ENCODE measurements around the gene TMCO4.
"Not testable (repeated sequence)": the region's sequence is repeated elsewhere in the genome, so short reads cannot be mapped to it uniquely, and the experiment has no call there.

Gene TMCO4

DNA sequence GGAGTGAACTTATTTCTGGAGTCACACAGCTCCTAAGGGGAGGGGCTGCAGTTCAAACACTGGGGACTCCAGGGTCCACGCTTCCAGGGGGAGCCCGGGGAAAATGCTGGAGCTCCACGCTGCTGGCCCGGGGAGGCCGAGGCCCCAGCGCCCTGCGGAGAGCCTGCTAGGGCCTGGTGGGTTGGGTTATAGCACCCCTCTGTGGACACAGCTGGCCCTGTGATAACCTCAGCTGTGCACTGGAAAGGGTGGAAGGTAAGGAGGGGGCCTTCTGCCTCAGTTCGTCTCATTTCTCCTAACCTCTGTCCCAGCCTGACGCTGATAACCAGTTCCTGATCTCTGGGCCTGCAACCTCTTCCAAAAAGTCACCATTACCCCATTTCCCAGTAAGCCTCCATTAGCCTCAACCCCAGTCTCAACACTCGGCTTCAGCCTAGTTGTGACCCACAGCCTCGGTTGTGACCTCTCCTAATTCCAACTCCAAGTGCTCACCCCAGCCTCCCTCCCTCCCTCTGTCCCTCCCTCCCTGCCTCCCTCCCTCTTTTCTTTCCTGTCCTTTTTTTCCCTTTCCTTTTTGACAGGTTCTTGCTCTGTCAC, 148.5 kb downstream of the TMCO4 start:
- DNase-seq: no peak

DNA sequence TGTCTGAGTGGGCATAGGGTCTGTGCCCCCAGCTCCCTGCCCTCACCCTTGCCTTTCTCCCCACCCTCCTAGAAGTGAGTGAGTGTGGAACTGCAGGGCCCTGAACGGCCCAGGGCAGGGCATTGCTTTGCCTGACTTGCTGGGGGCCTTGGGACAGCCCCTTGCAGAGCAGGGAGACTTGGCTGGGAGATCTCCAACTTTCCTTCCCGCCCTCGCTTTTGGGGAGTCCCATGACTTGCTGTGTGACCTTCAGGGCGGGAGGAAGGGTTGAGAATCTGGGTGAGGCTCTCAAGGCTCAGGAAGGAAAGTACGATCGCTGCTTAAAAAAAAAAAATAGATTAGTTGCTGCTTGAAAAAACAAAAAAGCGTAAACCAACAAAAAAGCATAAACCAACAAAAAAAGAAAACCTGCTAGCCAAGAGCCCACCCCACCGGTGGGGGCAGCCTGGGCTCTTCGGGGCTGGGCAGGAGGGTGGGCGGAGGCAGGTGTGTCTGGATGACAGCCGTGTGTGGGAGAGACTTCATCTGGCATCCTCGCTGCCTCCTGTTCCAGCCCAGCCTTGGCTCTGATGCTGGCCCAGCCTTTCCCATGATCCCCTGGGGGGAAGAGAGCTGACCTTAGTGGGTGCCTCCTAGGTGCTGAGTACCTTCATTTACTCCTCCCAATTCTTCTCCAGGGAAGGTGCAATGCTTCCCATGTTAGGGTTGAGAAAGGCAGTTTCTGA, 149.1 kb downstream of the TMCO4 start:
- no peak for DNase-seq

DNA sequence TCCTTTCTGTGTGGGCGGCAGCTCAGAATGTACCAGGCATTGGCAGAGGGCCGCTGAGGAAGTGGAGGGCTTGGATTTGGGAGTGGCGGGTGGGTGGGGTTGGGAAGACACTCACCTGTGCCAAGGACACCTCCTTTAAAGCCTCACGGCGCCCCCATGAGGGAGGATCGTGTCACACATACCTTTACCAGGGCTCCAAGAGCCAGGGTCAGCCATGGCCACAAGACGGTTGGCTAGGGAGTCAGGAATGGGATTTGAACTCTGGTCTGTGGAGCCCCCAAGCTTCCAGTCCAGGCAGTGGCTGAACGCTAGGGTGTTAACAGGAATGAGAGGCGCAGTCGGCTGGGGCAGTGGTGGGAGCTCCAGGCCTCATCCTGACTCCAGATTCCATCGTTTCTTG, 151.0 kb downstream of the TMCO4 start:
- no peak for DNase-seq

DNA sequence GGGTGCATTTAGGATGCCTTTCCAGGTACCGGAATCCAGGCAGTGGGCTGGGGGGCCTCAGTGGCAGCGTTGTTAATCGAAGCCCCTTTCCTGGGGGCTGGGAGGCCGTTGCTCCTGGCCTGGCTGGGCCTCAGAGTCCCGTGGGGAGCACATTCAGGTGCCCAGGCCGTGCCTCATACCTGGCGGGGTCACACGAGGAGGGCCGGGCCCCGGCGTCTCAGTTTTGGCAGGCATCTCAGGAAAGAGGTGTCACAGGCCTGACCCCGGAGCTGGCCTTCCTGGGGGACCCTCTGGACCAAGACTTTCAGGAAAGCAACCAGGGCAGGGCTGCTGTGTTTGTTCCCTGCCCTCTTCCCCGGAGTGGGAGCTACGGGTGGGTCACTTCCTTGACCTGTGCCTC, 151.5 kb downstream of the TMCO4 start:
- DNase-seq: no peak

DNA sequence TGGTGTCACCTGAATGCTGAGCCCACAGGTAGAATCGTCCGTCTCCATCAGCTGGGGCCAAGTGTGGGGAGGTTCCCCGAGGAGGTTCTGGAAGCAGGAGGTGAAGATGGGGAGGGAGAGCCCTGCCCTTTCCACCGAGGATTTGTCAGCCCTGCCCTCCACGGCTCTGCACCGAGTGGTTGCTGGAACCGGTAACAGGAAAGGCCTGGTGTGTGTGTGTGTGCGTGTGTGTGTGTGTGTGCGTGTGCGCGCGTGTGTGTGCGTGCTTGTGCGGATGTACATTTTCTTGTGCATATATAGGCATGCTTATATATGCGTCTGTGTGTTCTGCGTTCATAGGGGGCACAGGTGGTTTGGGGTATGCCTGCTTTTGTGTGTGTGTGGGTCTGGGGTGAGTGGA, 152.1 kb downstream of the TMCO4 start:
- no peak for DNase-seq

DNA sequence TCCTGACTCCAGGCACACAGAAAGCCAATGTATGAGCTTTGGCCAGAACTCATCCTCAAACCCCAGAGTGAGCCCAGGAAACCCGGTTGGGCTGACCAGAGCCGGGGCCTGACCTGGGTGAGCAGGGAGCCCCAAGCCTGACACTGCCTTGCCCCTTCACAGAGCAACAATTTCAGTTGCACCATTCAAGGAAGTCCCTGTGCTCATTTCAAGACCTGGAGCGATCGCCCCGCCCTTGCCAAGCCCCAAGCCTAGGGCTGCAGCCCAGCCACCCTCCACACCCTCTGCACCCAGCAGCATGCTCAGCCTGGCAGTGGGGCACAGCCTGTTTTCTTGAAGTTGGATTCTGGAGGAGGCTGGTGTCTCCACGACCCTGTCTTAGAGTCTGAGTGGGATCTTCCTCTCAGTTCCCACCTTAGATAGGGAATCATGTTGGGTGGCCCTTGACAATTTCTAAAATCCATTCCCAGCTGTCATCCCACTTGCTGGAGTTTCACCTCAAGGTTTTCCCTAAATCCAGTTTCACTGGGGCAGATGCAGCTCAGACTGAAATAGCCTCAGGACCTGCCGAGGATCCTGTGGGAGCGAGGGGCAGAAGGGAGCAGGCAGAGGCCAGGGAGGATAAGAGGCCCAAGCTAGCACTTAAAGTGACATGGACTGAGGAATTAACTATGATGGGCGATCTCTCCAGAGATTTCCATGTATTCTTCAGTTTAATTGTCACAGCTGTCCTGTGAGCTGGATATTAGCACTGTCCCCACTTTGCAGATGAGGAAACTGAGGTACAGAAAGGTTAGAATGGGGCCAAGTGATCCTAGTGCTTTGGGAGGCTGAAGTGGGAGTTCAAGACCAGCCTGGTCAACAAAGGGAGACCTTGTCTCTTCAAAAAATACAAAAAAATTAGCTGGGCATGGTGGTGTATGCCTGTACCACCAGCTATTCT, 153.1 kb downstream of the TMCO4 start:
- DNase-seq: no peak

DNA sequence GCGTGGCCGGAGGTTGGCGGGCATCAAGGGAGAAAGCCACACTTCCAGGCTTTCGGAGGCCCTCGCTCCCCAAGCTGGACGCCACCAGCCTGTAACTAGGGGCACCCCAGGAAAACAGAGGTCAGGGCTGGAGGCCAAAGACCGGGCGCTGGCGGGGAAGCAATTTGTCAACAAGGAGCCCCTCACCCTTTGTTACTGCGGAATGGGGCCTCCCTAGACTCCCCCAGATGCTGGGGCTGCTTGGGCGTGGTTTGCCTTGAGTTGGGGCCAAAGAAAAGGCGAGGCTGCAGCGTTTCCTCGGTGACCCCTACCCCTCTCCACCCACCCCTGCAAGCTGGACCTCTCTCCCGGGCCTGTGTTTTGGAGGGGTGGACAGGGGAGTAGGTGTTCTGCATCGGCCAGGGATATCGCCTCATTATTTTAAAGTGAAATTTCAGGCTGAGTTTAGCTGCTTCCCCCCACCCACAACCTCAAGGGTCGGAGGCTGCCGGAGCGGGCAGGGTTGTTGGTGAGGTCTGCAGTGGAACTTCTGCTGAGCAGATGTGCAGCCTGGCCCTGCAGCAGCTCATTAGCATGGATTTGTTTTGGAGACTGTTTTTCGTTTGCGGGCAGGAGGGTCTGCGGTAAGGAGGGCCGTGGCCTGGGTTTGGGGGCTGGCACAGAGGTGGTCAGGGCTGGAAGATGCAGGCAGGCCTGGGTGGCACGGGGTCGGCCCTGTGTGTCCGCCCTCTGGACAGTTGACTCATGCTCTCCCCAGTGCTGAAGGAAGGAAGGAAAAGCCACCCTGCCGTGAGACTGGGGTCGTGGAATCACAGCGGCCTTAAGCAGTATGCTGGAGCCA, 154.1 kb downstream of the TMCO4 start:
- DNase-seq: no peak

DNA sequence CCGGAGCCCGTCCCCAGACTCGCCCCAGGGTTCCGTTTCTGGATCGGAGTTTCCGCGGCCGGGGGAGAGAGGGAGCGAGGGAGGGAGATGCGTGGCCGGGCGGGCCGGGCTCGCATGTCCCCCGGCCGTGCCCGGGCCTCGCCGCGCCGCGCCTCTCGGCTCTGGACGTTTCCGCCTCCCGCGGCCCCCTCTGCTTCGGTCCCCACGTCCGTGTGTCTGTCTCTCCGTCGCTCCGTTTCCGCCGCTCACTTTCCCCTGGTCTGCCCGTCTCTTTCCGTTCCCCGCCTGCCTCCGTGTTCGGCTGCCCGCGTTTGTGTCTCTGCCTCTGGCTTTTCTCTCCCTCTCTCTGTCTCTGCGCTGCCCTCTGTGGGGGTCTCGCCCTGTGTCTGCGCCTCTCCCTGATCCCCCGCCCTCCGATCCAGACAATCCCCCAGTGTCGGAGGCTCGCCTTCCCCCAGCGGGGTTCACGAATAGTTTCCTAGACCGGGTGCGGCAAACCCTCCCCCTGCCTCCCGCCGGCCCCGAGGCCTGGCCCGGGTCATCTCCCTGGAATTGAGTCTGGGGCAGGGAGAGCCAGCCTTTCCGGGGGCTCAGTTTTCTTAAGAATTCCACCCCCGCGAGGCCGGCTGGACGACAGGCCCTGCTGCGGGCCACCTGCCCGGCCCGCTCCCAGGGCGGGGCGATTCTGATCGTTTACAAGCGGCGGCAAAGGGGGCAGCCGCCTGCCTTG, 154.9 kb downstream of the TMCO4 start:
- DNase-seq: no peak

DNA sequence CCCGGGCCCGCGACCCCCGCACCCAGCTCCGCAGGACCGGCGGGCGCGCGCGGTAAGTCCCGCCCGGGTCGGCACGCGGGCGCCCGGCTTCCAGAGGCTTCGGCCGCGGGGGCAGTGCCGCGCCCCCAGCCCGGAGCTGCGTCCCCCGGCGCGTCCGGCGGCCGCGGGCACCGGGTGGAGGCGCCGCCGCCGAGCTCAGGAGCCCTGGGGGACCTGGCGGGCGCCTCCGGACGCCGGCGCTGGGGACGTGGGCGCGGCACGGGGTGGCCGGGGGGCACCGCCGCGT, 155.4 kb downstream of the TMCO4 start:
- DNase-seq: no peak

DNA sequence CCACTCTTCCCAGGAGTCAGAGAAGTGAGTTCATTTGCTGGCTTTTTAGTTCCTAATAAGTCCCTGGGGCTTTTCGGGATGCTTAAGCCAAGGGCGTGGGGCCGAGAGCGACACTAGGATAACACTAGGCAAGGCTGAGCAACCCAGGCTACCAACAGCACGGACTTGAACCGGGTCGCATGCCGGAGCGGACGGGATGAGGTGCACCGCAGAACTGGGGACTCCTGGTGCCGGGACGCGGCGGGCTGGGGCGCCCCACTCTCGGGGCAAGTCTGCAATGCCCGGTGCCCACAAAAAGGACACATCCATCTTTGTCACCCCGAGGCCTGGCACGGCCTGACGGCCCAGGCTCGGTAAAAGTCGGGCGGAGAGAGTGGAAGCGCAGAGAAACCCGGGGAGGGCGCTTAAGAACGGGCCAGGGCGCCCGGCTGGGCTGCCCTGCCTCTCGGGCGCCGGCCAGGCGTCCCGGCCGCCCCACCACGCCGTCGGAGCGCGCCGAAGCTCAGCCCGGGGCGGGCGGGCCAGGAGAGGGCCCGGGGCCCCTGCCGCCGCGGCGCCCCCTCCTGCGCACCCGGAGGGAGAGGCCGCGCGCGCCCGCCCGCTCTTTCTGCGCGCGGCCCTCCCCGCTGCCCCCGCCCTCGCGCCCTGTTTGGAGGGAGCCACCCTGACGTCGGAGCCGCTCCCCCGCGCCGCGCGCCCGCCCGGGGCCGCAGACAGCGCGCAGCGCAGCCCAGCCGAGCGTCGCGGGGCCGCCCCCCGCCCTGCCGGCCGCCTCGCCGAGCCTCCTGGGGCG, 155.9 kb downstream of the TMCO4 start, which contains the start of gene NBL1:
Gene NBL1 (plus strand): TSS at position 710 of the 793 bp plus-strand sequence. CDS start 10,720 bp downstream, outside the sequence.
- no peak for DNase-seq

DNA sequence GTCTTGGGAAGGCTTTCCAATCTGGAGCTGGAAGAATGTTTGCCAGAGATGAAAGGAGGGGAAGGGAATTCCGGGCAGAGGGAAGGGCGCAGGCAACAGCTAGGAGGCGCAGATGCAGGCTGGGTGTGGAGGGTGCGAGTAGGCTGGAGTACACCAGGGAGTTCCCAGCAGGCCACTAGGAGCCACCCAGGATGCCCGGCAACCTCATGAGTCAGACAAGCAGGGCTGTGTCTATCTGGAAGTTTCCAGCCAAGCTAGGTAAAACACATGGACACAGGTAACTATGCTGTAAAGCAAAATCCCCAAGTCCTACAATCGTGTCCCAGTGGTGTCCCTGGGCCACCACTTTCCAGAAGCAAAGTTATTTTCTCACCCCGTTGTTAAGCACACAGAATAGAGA, 156.6 kb downstream of the TMCO4 start:
- DNase-seq: no peak

DNA sequence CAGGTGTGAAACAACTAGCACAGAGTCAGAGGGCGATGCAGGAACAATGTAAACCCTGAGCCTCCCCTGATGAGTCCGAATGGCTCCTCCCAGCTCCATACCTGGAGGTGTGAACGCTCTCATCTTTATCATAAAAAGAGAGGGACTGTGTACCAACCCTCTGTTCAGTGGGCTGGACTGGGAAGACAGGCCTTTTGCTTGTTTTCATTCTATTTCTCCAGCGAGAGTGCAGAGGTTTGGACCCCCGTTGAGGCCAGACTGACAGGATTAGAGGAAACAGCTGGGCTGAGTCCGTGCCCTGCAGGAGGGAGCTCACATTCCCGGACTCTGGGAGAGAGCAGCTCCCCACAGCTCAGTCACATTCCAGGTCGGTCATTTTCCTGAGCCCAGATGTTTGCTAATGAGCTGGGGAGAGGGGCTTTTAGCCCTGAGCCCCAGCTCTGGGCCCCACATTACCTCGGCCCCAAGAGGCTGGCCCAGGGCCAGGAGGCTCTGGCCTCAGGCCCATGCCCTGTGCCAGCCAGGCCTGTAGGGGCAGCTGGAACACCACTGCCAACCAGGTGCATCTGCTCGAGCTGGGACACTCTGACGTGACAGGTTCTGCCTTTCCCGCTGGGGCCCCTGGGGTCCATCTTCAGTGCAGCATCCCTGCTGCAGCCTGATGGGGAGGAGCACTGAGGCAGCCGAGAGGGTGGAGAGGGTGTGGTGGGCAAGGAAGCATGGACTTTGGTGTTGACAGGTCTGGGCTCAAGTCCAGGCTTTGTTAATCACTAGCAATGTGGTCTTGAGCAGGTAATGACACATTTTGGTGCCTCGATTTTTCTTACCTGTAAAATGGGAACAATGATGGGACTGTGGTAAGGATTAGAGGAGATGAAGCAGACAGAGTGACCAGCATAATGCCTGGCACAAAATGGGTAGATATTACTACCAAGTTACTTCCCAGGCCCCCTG, 159.1 kb downstream of the TMCO4 start:
- DNase-seq: no peak

DNA sequence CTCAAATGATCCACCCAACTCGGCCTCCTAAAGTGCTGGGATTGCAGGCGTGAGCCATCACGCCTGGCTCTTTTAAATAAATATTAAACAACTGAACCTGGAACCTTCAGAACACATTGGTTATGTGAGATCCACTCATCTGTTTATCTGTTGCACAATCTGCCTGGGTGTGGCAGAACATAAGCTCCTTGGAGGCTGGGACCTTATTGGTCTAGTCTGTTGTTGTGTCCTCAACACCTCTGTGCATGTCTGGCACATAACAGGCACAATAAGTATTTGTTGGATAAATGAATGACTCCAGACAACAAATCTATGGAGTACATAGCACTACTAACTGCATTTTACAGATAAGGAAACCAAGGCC, 159.7 kb downstream of the TMCO4 start:
- DNase-seq: no peak

DNA sequence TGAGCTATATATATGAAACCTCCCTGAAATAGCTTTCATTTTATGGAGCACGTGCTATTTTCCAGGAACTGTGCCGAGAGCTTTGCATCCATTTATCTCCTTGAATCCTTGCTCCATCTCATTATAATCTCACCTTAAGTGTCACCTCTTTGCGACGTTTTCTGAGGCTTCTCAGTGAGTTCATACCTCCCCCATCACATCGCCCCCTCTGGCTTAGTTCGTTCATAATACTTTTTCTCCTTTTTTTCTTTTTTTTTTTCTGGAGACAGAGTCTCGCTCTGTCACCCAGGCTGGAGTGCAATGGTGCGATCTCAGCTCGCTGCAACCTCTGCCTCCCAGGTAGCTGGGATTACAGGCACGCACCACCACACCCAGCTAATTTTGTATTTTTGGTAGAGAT, 160.5 kb downstream of the TMCO4 start:
- DNase-seq: not testable (repeated sequence)

DNA sequence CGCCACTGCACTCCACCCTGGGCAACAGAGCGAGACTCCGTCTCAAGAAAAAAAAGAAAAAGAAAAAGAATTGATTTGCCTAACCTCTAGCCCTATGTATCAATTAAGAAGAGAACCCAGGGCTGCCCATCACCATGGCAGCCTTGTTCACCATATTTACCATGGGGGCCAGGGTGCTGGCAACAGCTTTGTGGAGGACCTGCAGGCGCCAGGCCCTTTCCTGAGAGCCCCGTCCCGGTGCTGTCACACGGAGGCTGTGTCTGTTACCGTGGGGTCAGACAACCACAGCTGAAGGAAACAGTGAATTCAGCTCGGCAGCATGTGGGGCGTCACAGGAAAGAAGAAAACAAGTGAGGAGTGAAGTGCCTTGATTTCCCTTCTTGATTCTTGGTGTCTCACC, 162.1 kb downstream of the TMCO4 start:
- DNase-seq: no peak

DNA sequence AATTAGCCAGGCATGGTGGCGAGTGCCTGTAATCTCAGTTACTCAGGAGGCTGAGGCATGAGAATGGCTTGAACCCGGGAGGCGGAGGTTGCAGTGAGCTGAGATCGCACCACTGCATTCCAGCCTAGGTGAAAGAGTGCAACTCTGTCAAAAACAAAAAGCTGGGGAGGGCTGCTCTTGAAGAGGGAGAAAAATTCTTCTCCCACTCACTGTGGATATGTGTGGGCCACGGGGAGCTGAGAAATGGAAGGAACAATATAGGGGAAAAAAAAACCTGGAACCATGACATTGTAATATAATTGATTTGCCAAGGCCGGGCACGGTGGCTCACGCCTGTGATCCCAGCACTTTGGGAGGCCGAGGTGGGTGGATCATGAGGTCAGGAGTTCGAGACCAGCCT, 163.0 kb downstream of the TMCO4 start:
- DNase-seq: not testable (repeated sequence)

DNA sequence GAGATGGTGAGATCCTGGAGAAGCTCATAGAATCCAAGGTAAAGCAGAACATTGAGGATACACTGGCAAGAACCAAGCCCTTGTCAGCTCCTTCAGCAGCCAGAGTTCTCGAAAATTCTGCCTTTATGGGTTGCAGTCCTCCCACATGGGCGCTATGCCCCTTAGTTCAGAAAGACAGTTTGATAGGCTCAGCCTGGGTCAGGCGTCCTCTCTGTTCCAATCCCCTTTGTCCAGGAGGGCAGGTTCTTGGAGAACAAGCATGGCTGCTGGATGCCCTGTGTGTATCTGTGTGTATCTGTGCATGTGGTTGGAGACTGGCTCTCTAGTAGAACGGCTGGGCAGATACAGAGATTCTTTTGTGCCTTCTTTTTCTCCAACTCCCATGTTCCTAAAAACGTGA, 163.7 kb downstream of the TMCO4 start:
- no peak for DNase-seq

DNA sequence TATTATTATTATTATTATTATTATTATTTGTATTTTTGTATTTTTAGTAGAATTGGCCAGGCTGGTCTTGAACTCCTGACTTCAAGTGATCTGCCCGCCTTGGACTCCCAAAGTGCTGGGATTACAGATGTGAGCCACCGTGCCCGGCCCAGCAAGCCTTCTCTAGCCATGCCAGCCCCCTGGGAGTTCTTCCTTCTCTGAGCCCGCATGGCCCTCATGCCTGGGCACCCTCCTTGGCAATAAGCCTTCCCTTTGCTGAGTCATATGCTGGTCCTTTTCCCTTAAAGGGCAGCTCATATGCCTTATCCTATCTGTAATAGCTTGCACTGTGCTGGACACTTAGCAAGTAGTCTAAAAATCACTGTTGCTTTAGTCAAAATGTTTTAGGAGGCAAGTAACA, 164.1 kb downstream of the TMCO4 start:
- no peak for DNase-seq

DNA sequence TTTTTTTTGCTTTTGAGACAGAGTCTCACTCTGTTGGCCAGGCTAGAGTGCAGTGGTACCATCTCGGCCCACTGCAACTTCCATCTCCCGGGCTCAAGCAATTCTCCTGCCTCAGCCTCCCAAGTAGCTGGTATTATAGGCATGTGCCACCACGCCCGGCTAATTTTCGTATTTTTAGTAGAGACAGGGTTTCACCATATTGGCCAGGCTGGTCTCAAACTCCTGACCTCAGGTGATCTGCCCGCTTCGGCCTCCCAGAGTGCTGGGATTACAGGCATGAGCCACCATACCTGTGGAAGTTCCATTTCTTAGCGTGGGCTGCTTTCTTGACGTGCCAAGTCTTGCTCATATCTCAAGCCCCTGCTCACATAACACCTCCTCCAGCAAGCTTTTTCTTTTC, 164.7 kb downstream of the TMCO4 start:
- not testable (repeated sequence) for DNase-seq

DNA sequence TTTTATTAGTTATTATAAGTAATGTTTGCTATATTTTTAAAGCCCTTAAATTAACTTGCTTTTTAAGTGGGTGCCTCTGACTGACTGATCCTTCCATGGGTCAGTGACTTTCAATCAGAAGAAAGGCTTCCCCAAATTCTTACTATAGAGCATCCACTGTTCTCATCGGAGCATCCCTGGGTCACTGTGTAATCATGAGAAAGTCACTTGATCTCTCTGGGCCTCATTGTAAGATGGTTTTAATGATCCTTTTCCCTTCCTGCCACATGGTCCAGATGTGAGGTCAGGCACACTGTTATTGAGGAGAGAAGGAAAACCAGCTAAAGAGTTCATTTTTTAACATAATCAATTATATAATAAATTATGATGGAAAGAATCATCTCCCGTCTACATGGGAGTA, 166.6 kb downstream of the TMCO4 start:
- DNase-seq: no peak
